Measurements from ENCODE around the gene GLA.

DNA sequence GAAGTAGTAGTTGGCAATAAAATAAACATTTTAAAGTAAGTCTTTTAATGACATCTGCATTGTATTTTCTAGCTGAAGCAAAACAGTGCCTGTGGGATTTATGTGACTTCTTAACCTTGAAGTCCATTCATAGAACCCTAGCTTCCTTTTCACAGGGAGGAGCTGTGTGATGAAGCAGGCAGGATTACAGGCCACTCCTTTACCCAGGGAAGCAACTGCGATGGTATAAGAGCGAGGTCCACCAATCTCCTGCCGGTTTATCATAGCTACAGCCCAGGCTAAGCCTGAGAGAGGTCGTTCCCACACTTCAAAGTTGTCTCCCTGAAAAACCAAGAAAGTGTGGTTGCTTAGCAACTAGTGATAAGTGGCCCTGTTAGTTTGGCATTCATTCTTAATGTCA, 9.9 kb downstream of the GLA start:
- no peak for TF ChIP-seq ZKSCAN1 (IDR thresholded peaks at IDR 0.05; ENCODE audit: low read depth, low read length)
- no peak for TF ChIP-seq HDAC6 (IDR thresholded peaks at IDR 0.05; ENCODE audit: low read depth, low read length)
- TF ChIP-seq DIDO1 (tag; IDR thresholded peaks at IDR 0.05; ENCODE audit: low read depth) = no peak
- TF ChIP-seq, protein P1, sequence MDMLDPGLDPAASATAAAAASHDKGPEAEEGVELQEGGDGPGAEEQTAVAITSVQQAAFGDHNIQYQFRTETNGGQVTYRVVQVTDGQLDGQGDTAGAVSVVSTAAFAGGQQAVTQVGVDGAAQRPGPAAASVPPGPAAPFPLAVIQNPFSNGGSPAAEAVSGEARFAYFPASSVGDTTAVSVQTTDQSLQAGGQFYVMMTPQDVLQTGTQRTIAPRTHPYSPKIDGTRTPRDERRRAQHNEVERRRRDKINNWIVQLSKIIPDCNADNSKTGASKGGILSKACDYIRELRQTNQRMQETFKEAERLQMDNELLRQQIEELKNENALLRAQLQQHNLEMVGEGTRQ (CRISPR knock-in tag; IDR thresholded peaks at IDR 0.05) = no peak
- TF ChIP-seq BRCA1 (IDR thresholded peaks at IDR 0.05) = no peak
- no peak for TF ChIP-seq BRCA1 (CRISPR knock-in tag; IDR thresholded peaks at IDR 0.05)
- no peak for TF ChIP-seq JUND (IDR thresholded peaks at IDR 0.05; ENCODE audit: borderline replicate concordance, low read depth, low read length)
- TF ChIP-seq JUND (tag; IDR thresholded peaks at IDR 0.05; ENCODE audit: borderline replicate concordance, low read depth, low read length) = no peak
- no peak for TF ChIP-seq NFE2L1 (tag; IDR thresholded peaks at IDR 0.05; ENCODE audit: borderline replicate concordance, low read depth)
- TF ChIP-seq, protein P2, sequence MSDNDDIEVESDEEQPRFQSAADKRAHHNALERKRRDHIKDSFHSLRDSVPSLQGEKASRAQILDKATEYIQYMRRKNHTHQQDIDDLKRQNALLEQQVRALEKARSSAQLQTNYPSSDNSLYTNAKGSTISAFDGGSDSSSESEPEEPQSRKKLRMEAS (CRISPR knock-in tag; IDR thresholded peaks at IDR 0.05) = no peak
- no peak for TF ChIP-seq POLR2AphosphoS5 (IDR thresholded peaks at IDR 0.05; ENCODE audit: control insufficient read depth, insufficient read depth, low read depth, low read length)
- TF ChIP-seq GABPA (tag; conservative IDR thresholded peaks at IDR 0.05; ENCODE audit: low read depth) = no peak
- TF ChIP-seq POLR2A (conservative IDR thresholded peaks at IDR 0.05) = no peak

Measured in K562 (cell line).